Measurements from ENCODE around the gene HNF4A. TPM values are rescaled to one million over a fixed set of nuclear protein-coding genes. Genes with fewer than 3 reads are reported as not detected.

The HNF4A gene
- total and polyA plus RNA-seq, 2 of the 13 experiments (the other 11 are each of a cell fraction or from before 2014, with no cell fraction given), result 80.9 to 169 TPM

- TF ChIP-seq NFE2 (CRISPR knock-in tag; IDR thresholded peaks at IDR 0.05), result no peak
- TF ChIP-seq TAF15 (IDR thresholded peaks at IDR 0.05; ENCODE audit: low read depth, low read length, poor library complexity, severe bottlenecking), result peak; percentile 90
- TF ChIP-seq ZNF468 (CRISPR knock-in tag; IDR thresholded peaks at IDR 0.05), result peak; percentile 74; the same call in 1 of the 2 replicates
- TF ChIP-seq FUBP1 (CRISPR knock-in tag; IDR thresholded peaks at IDR 0.05; ENCODE audit: borderline replicate concordance), result peak; percentile 22; the same call in 1 of the 2 replicates
- no peak; the same call in 1 of the 2 replicates for TF ChIP-seq ZNF660 (CRISPR knock-in tag; IDR thresholded peaks at IDR 0.05; ENCODE audit: borderline replicate concordance, low read depth)
- peak; percentile 83; the same call in 1 of the 2 replicates for TF ChIP-seq SMAD3 (CRISPR knock-in tag; IDR thresholded peaks at IDR 0.05)
- TF ChIP-seq MAF1 (CRISPR knock-in tag; IDR thresholded peaks at IDR 0.05; ENCODE audit: borderline replicate concordance), result peak; percentile 92
- TF ChIP-seq ZNF782 (CRISPR knock-in tag; IDR thresholded peaks at IDR 0.05; ENCODE audit: borderline replicate concordance), result no peak; the same call in 1 of the 2 replicates
- TF ChIP-seq LRRFIP1 (CRISPR knock-in tag; conservative IDR thresholded peaks at IDR 0.05), result peak; percentile 88; the same call in 1 of the 2 replicates
- 0 out of 2 replicates have a peak, but pooled peaks have one; percentile 20 for TF ChIP-seq ZMAT5 (CRISPR knock-in tag; IDR thresholded peaks at IDR 0.05; ENCODE audit: borderline replicate concordance, low read depth)
- peak; percentile 95 for TF ChIP-seq ZNF276 (CRISPR knock-in tag; IDR thresholded peaks at IDR 0.05; ENCODE audit: low read depth)
- TF ChIP-seq ZBTB33 (CRISPR knock-in tag; IDR thresholded peaks at IDR 0.05), result peak; percentile 84
- TF ChIP-seq PRPF4 (IDR thresholded peaks at IDR 0.05; ENCODE audit: low read depth, low read length, poor library complexity, severe bottlenecking), result no peak
- TF ChIP-seq RAD21 (CRISPR knock-in tag; IDR thresholded peaks at IDR 0.05), result peak; percentile 100
- TF ChIP-seq ZNF766 (CRISPR knock-in tag; IDR thresholded peaks at IDR 0.05; ENCODE audit: borderline replicate concordance), result peak; percentile 86
- TF ChIP-seq MTERF4 (CRISPR knock-in tag; IDR thresholded peaks at IDR 0.05), result peak; percentile 100
Measured at GRCh38 chr20:44310664-44311639, 44.5 kb upstream of the HNF4A start, which contains the start of gene FITM2 (continued).
